NCI-H526 (cell line): Measurements from ENCODE around the gene UNK.

Experiments
- DNase-seq, 2 experiments: peaks; one replicate each; lab custom pipeline; 2025; lab: John Stamatoyannopoulos, UW

Gene UNK

GRCh38 chr17:75874323-75875181 is 89.9 kb downstream of the UNK start:
- DNase-seq, result no peak
